Measurements from ENCODE around the gene OTOF. TPM values are rescaled to one million over a fixed set of nuclear protein-coding genes. Genes with fewer than 3 reads are reported as not detected.

The OTOF gene
- total and polyA plus RNA-seq, 2 experiments from 2014 or later: 0.38 to 0.43 TPM

DNA sequence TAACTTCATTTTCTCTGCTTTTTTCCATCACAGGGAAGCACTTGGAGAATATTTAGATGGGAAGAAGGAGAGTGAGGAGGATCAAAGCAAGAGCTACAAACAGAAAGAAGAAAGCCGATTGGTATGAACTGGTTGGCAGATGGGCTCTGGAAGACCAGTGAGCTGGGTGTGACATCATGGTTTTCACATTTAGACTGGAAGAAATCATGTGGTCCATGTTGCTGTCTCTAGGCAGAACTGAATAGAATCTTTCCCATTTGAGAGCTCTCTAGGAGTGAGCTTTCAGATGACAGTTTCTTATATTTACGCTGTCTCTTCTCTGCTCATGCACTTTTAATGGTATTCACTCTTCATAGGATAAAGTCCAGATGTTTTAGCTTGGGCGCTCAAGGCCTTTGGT, 63.6 kb downstream of the OTOF start:
- Histone ChIP-seq H3K9ac (no peak overlapping the region), H3K4me3 (no peak overlapping the region), H3K27me3 (replicated peaks; ENCODE audit: insufficient read depth) (0 out of 2 replicates have a peak, but pooled peaks cover 4% of the 10 kb centered on the region), H2AFZ (no peak overlapping the region), H3K27ac (no peak overlapping the region), H3K4me2 (ENCODE audit: unreplicated experiment) (no peak overlapping the region), H3K9me2 (ENCODE audit: insufficient read depth) (no peaks in the 10 kb centered on the region), H3K36me3 (ENCODE audit: low read depth) (no peaks in the 10 kb centered on the region), H3K79me2 (ENCODE audit: insufficient read depth) (no peaks in the 10 kb centered on the region), H3K4me1 (ENCODE audit: insufficient read depth) (no peaks in the 10 kb centered on the region), H3K9me3 (ENCODE audit: low read depth) (no peaks in the 10 kb centered on the region), H4K20me1 (ENCODE audit: insufficient read depth) (no peaks in the 10 kb centered on the region), H3F3A (ENCODE audit: insufficient read depth) (no peaks in the 10 kb centered on the region)
- in situ Hi-C loops (cut with MboI): no loop called here
- no peak for TF ChIP-seq EZH2 (IDR thresholded peaks at IDR 0.05; ENCODE audit: insufficient read depth, poor library complexity, severe bottlenecking)
- TF ChIP-seq EZH2phosphoT487 (IDR thresholded peaks at IDR 0.05; ENCODE audit: insufficient read depth, low read depth): no peak
- peak; percentile 35 for DNase-seq
- 72 to 73% methylated on average over 3 of the region's 3 CpGs for WGBS, 2 experiments (ENCODE audit: low coverage in 1 of 2, low lambda C conversion rate in 2 of 2, missing lambda C conversion rate in 2 of 2)

DNA sequence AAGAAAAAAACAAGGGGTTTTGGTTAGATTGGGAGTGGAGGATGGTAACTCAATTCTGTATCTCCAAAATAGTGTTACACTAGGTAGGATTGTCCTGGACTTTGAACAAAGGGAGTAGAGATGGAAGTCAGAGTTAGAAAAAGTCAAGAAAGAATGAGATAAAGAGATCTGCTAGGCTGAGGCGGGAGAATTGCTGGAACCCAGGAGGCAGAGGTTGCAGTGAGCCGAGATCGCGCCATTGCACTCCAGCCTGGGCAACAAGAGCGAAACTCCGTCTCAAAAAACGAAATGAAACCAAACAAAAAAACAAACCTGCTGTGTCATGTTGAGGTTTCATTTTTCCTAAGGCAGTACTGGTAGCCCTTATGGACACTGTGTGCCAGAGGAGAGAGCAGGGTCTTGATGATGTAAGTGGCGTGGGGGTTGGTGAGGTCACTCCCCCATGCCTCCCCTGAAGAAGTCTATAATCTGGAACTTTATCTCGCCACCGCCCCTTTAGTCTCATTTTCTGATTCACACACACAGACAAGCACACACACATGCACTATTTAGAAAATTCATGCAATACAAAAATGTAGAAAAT, 65.7 kb downstream of the OTOF start:
- WGBS, 2 experiments (ENCODE audit: low coverage in 1 of 2, low lambda C conversion rate in 2 of 2, missing lambda C conversion rate in 2 of 2): 78 to 83% methylated on average over 9 to 10 of the region's 10 CpGs
- H3K4me3 ChIP-seq: no peak overlapping the region
- no peaks in the 10 kb centered on the region for H3K27me3 ChIP-seq (replicated peaks; ENCODE audit: insufficient read depth)
- no peak overlapping the region for H3K4me2 ChIP-seq (ENCODE audit: unreplicated experiment)
- H3K36me3 ChIP-seq (ENCODE audit: low read depth): no peaks in the 10 kb centered on the region
- no peaks in the 10 kb centered on the region for H4K20me1 ChIP-seq (ENCODE audit: insufficient read depth)
- TF ChIP-seq EZH2phosphoT487 (IDR thresholded peaks at IDR 0.05; ENCODE audit: insufficient read depth, low read depth) (no peak), EZH2 (IDR thresholded peaks at IDR 0.05; ENCODE audit: insufficient read depth, poor library complexity, severe bottlenecking) (no peak)
- no peaks in the 10 kb centered on the region for H3F3A ChIP-seq (ENCODE audit: insufficient read depth)
- no peaks in the 10 kb centered on the region for H3K9me3 ChIP-seq (ENCODE audit: low read depth)
- H3K27ac ChIP-seq: no peak overlapping the region
- no peaks in the 10 kb centered on the region for H3K9me2 ChIP-seq (ENCODE audit: insufficient read depth)
- H2AFZ ChIP-seq: peak overlapping the region; percentile 53
- no peaks in the 10 kb centered on the region for H3K4me1 ChIP-seq (ENCODE audit: insufficient read depth)
- H3K79me2 ChIP-seq (ENCODE audit: insufficient read depth): no peaks in the 10 kb centered on the region
- in situ Hi-C loops (cut with MboI): no loop called here
- no peak overlapping the region for H3K9ac ChIP-seq
- no peak for DNase-seq

DNA sequence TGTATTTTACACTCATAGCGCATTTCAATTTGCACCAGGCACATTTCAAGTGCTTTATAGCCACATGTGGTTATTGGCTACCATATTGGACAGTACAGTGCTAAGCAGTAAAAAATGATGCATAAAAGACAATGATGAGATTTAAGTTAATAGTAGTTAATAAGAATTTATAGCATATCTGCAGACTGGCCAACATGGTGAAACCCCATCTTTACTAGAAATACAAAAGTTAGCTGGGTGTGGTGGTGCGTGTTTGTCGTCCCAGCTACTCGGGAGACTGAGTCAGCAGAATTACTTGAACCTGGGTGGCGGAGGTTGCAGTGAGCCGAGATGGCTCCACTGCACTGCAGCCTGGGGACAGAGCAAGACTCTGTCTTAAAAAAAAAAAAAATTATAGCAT, 66.5 kb downstream of the OTOF start:
- DNase-seq: no peak
- no peak overlapping the region for H3K27ac ChIP-seq
- H3K9me3 ChIP-seq (ENCODE audit: low read depth): no peaks in the 10 kb centered on the region
- H4K20me1 ChIP-seq (ENCODE audit: insufficient read depth): no peaks in the 10 kb centered on the region
- H2AFZ ChIP-seq: no peak overlapping the region; the same call in 1 of the 2 replicates
- no peaks in the 10 kb centered on the region for H3K9me2 ChIP-seq (ENCODE audit: insufficient read depth)
- no peaks in the 10 kb centered on the region for H3K27me3 ChIP-seq (replicated peaks; ENCODE audit: insufficient read depth)
- H3K9ac ChIP-seq: no peak overlapping the region
- H3K4me1 ChIP-seq (ENCODE audit: insufficient read depth): no peaks in the 10 kb centered on the region
- no peaks in the 10 kb centered on the region for H3K79me2 ChIP-seq (ENCODE audit: insufficient read depth)
- no peak overlapping the region for H3K4me2 ChIP-seq (ENCODE audit: unreplicated experiment)
- WGBS, 2 experiments (ENCODE audit: low coverage in 1 of 2, low lambda C conversion rate in 2 of 2, missing lambda C conversion rate in 2 of 2): 82 to 88% methylated on average over 6 of the region's 6 CpGs
- H3K36me3 ChIP-seq (ENCODE audit: low read depth): no peaks in the 10 kb centered on the region
- in situ Hi-C loops (cut with MboI): no loop called here
- no peaks in the 10 kb centered on the region for H3F3A ChIP-seq (ENCODE audit: insufficient read depth)
- no peak for TF ChIP-seq EZH2 (IDR thresholded peaks at IDR 0.05; ENCODE audit: insufficient read depth, poor library complexity, severe bottlenecking)
- TF ChIP-seq EZH2phosphoT487 (IDR thresholded peaks at IDR 0.05; ENCODE audit: insufficient read depth, low read depth): no peak
- H3K4me3 ChIP-seq: no peak overlapping the region

GRCh38 chr2:26410764-26411243, 67.1 kb downstream of the OTOF start:
- in situ Hi-C loops (cut with MboI): no loop called here
- TF ChIP-seq EZH2 (IDR thresholded peaks at IDR 0.05; ENCODE audit: insufficient read depth, poor library complexity, severe bottlenecking) (no peak), EZH2phosphoT487 (IDR thresholded peaks at IDR 0.05; ENCODE audit: insufficient read depth, low read depth) (no peak)
- no peaks in the 10 kb centered on the region for H3K9me3 ChIP-seq (ENCODE audit: low read depth)
- H3K4me2 ChIP-seq (ENCODE audit: unreplicated experiment): no peak overlapping the region
- H3K79me2 ChIP-seq (ENCODE audit: insufficient read depth): no peaks in the 10 kb centered on the region
- H3K27me3 ChIP-seq (replicated peaks; ENCODE audit: insufficient read depth): no peaks in the 10 kb centered on the region
- H3K4me3 ChIP-seq: no peak overlapping the region
- 59 to 75% methylated on average over 2 of the region's 2 CpGs for WGBS, 2 experiments (ENCODE audit: low coverage in 1 of 2, low lambda C conversion rate in 2 of 2, missing lambda C conversion rate in 2 of 2)
- H3K9me2 ChIP-seq (ENCODE audit: insufficient read depth): no peaks in the 10 kb centered on the region
- H3K9ac ChIP-seq: no peak overlapping the region
- peak overlapping the region; percentile 29; the same call in 1 of the 2 replicates for H2AFZ ChIP-seq
- DNase-seq: no peak
- H3F3A ChIP-seq (ENCODE audit: insufficient read depth): no peaks in the 10 kb centered on the region
- no peaks in the 10 kb centered on the region for H3K4me1 ChIP-seq (ENCODE audit: insufficient read depth)
- H3K36me3 ChIP-seq (ENCODE audit: low read depth): no peaks in the 10 kb centered on the region
- H3K27ac ChIP-seq: no peak overlapping the region
- no peaks in the 10 kb centered on the region for H4K20me1 ChIP-seq (ENCODE audit: insufficient read depth)
